Liver (tissue), 3 donors: ENCODE results near the gene ATP6V1E1.

Source experiments
- CTCF ChIP-seq: fragments of 150-350 bp; IDR thresholded peaks from 2 replicates; pipeline ENCODE4 v1.5.1; 2017; ENCODE audit warnings: improper control_type of control experiment, low read depth, low read length; ENCODE audit not compliant: missing input control
- JUND ChIP-seq, 2 donors: IDR thresholded peaks; 2 replicates each; pipeline ENCODE4 v1.6.1; 2016; ENCODE audit warnings: antibody characterized with exemption in 2 of 2
- NR2F2 ChIP-seq: IDR thresholded peaks from 2 replicates; pipeline ENCODE4 v1.6.1; 2016; ENCODE audit warnings: antibody characterized with exemption
- RAD21 ChIP-seq, 2 donors: IDR thresholded peaks; 2 replicates each; pipeline ENCODE4 v1.6.1; 2016; ENCODE audit warnings: antibody characterized with exemption in 2 of 2, mild to moderate bottlenecking in 2 of 2
- REST ChIP-seq: IDR thresholded peaks from 2 replicates; pipeline ENCODE4 v1.6.1; 2016; ENCODE audit warnings: antibody characterized with exemption, mild to moderate bottlenecking
- donor health status: healthy.
- donor health status: healthy.

DNA sequence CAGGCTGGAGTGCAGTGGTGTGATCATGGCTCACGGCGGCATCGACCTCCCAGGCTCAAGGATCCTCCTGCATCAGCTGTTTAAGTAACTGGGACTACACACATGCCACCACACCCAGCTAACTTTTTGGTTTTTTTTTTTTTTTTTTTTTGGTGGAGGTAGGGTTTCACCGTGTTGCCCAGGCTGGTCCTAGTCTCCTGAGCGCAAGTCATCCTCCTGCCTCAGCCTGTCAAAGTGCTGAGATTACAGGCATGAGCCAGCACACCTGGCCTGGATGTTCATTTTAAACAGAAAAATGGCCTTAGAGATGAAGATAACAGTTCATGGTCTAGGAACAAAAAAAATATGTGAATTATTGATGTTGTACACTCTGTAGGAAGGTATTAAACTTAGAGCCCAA lies 78.9 kb downstream of the ATP6V1E1 start:
- TF ChIP-seq NR2F2 (no peak), CTCF (no peak), REST (no peak), JUND (IDR thresholded peaks at IDR 0.05) (no peak), RAD21 (IDR thresholded peaks at IDR 0.05) (no peak)
